ENCODE data around the gene LAPTM4A.

DNA sequence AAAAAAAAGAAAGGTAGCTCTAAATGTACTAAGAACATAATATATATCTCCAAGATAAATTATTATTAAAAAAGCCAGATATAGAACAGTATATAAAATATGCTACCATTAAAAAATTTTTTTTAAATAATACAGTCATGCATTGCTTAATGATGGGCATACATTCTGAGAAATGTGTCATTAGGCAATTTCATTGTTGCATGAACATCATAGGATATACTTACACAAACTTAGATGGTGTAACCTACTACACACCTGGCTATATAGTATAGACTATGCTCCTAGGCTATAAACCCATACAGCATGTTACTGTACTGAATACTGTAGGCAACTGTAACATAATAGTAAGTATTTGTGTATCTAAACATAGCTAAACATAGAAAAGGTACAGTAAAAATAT is 18.3 kb upstream of the LAPTM4A start:
- no peak for TF ChIP-seq CTCF (IDR thresholded peaks at IDR 0.05)
- TF ChIP-seq POLR2A (IDR thresholded peaks at IDR 0.05), result no peak

Data from stomach (tissue), 4 donors.